Vein endothelial cell (primary cell): ENCODE measurements around the gene CPT1A. TPM values are rescaled to one million over a fixed set of nuclear protein-coding genes. Genes with fewer than 3 reads are reported as not detected.

Experiments used
- total RNA-seq: library from RNA; depleted of rRNA; stranded (reverse); fragments of >200 nt; gene quantifications from 2 replicates; pipeline ENCODE4 v1.2.3, GENCODE V29; 2012

CPT1A gene
- 76.0 and 84.3 TPM in 2 replicates for total RNA-seq

GRCh38 chr11:68841718-68842426 is at the start of gene CPT1A:
Gene CPT1A, minus strand, starts transcription at chr11:68841916. Its CDS starts 26,442 bp downstream, at chr11:68815474.

DNA sequence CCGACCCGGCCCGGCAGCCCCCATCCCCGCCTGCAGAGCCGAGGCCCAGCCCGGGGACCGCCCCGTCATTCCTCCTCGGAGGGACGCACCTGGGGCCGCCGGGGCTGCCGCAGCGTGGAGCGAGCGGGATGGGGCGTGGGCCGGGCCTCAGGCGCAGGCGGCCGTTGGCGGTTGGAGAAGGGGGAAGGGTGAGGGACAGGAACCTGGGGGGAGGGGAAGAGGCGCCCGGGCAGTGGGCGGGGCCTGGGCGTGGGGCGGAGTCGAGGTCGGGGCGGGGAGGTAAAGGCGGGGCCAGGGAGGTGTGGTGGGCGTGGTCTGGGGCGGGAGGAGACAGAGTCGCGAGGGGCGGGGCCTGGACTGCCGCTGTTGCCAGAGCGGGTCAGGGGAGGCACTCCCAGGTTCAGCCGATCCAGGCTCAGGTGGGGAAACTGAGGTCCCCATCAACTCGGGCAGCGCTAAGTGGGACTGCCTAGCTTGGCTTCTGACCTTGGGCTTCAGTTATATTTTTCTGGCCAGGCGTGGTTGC is 90.3 kb downstream of the CPT1A start, which contains the start of gene TESMIN:
Gene TESMIN, minus strand, starts transcription at position 190 of the 526 bp plus-strand sequence. CDS start 860 bp downstream, outside the sequence.

Other genes starting within 250 kb of the CPT1A start
- gene GAL, start 157.4 kb downstream of the CPT1A start, total RNA-seq: 1.5 and 2.9 TPM in 2 replicates
- 1.1 and 7.5 TPM in 2 replicates for gene TESMIN, start 90.4 kb downstream of the CPT1A start, total RNA-seq
- 62.3 and 82.0 TPM in 2 replicates for gene MRPL21, start 61.9 kb upstream of the CPT1A start, total RNA-seq
- 11.1 and 15.4 TPM in 2 replicates for gene IGHMBP2, start 62.0 kb upstream of the CPT1A start, total RNA-seq
- gene MRGPRD, start 139.1 kb upstream of the CPT1A start, total RNA-seq: not detected in 2 replicates
- 0.10 and 0.33 TPM in 2 replicates for gene MRGPRF, start 171.3 kb upstream of the CPT1A start, total RNA-seq
- 11.4 and 14.2 TPM in 2 replicates for gene TPCN2, start 207.0 kb upstream of the CPT1A start, total RNA-seq